ENCODE measurements around the gene IZUMO1. TPM values are rescaled to one million over a fixed set of nuclear protein-coding genes. Genes with fewer than 3 reads are reported as not detected.
"Not testable (repeated sequence)": the region's sequence is repeated elsewhere in the genome, so short reads cannot be mapped to it uniquely, and the experiment has no call there.

Gene IZUMO1
- total and polyA plus RNA-seq, 2 of the 13 experiments (the other 11 are each of a cell fraction or from before 2014, with no cell fraction given): 0.07 to 0.22 TPM

DNA sequence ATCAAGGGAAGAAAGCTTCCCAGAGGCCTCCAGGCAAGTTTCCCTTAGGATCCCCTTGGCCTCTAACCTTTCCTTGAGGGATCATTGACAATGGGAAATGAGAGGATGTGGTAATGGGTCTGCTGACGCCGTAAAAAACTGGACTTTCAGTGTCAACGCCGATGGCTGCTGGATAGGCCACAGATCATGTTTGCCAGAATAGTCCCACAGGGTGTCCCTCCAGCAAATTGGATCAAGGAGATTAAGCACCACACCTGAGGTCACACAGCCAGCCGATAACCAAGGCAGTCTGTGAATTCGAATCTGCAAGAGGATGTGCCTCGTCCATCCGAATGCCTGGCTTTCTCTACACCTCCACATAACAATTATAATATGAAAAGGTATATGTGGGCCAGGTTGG lies 46.6 kb upstream of the IZUMO1 start (continued):
- TF ChIP-seq, protein P1, sequence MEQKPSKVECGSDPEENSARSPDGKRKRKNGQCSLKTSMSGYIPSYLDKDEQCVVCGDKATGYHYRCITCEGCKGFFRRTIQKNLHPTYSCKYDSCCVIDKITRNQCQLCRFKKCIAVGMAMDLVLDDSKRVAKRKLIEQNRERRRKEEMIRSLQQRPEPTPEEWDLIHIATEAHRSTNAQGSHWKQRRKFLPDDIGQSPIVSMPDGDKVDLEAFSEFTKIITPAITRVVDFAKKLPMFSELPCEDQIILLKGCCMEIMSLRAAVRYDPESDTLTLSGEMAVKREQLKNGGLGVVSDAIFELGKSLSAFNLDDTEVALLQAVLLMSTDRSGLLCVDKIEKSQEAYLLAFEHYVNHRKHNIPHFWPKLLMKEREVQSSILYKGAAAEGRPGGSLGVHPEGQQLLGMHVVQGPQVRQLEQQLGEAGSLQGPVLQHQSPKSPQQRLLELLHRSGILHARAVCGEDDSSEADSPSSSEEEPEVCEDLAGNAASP (CRISPR knock-in tag; IDR thresholded peaks at IDR 0.05; ENCODE audit: borderline replicate concordance): peak; percentile 23; the same call in 1 of the 2 replicates
- TF ChIP-seq ZNF788 (CRISPR knock-in tag; IDR thresholded peaks at IDR 0.05; ENCODE audit: borderline replicate concordance) (peak; percentile 42; the same call in 1 of the 2 replicates), SOX6 (IDR thresholded peaks at IDR 0.05) (no peak), SOX6 (CRISPR knock-in tag; IDR thresholded peaks at IDR 0.05) (0 out of 2 replicates have a peak, but pooled peaks have one; percentile 25), PITX1 (CRISPR knock-in tag; IDR thresholded peaks at IDR 0.05) (peak; percentile 81), HOXA3 (CRISPR knock-in tag; IDR thresholded peaks at IDR 0.05) (0 out of 2 replicates have a peak, but pooled peaks have one; percentile 15), EED (CRISPR knock-in tag; IDR thresholded peaks at IDR 0.05) (no peak), DPF2 (CRISPR knock-in tag; IDR thresholded peaks at IDR 0.05; ENCODE audit: borderline replicate concordance, low read depth) (no peak), ZFX (CRISPR knock-in tag; IDR thresholded peaks at IDR 0.05; ENCODE audit: low read depth) (peak; percentile 44; the same call in 1 of the 2 replicates), KMT2A (CRISPR knock-in tag; IDR thresholded peaks at IDR 0.05) (no peak), TBX2 (CRISPR knock-in tag; IDR thresholded peaks at IDR 0.05; ENCODE audit: borderline replicate concordance) (peak; percentile 42; the same call in 1 of the 2 replicates), HNF4A (CRISPR knock-in tag; IDR thresholded peaks at IDR 0.05) (peak; percentile 39)
- TF ChIP-seq, protein P2, sequence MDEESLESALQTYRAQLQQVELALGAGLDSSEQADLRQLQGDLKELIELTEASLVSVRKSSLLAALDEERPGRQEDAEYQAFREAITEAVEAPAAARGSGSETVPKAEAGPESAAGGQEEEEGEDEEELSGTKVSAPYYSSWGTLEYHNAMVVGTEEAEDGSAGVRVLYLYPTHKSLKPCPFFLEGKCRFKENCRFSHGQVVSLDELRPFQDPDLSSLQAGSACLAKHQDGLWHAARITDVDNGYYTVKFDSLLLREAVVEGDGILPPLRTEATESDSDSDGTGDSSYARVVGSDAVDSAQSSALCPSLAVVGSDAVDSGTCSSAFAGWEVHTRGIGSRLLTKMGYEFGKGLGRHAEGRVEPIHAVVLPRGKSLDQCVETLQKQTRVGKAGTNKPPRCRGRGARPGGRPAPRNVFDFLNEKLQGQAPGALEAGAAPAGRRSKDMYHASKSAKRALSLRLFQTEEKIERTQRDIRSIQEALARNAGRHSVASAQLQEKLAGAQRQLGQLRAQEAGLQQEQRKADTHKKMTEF (CRISPR knock-in tag; IDR thresholded peaks at IDR 0.05): peak; percentile 26; the same call in 1 of the 2 replicates
- TF ChIP-seq, protein P3, sequence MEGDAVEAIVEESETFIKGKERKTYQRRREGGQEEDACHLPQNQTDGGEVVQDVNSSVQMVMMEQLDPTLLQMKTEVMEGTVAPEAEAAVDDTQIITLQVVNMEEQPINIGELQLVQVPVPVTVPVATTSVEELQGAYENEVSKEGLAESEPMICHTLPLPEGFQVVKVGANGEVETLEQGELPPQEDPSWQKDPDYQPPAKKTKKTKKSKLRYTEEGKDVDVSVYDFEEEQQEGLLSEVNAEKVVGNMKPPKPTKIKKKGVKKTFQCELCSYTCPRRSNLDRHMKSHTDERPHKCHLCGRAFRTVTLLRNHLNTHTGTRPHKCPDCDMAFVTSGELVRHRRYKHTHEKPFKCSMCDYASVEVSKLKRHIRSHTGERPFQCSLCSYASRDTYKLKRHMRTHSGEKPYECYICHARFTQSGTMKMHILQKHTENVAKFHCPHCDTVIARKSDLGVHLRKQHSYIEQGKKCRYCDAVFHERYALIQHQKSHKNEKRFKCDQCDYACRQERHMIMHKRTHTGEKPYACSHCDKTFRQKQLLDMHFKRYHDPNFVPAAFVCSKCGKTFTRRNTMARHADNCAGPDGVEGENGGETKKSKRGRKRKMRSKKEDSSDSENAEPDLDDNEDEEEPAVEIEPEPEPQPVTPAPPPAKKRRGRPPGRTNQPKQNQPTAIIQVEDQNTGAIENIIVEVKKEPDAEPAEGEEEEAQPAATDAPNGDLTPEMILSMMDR (CRISPR knock-in tag; IDR thresholded peaks at IDR 0.05): peak; percentile 15; the same call in 1 of the 2 replicates
- TF ChIP-seq, protein P4, sequence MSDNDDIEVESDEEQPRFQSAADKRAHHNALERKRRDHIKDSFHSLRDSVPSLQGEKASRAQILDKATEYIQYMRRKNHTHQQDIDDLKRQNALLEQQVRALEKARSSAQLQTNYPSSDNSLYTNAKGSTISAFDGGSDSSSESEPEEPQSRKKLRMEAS (IDR thresholded peaks at IDR 0.05): peak; percentile 31; the same call in 1 of the 2 replicates

DNA sequence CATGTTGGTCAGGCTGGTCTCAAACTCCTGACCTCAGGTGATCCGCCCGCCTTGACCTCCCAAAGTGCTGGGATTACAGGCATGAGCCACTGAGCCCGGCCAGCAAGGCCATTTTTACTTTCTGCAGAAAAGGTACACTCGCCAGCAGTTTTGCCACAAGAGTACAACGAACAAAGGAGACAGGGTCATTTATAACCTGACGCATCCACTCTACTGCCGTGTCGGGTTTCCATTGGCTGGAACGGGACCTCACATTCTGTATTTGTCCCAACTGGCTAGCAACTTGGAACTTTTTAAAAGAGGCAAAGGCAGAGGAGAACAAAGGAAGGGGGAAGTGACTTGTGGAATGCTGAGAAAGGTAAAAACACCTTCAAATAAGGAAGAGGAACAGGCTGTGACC lies 40.6 kb upstream of the IZUMO1 start:
- CTCF ChIA-PET (ENCODE audit: low intra/inter-chr PET ratio, low total read pairs): interaction anchor here (1.7 to 1.9 kb wide), 3 partner anchors 48 to 55 kb away, joined by 6 to 31 read pairs (median 27); partner anchors contain the start of gene HSD17B14
- H3K4me3 ChIP-seq (replicated peaks in 1 of 3; ENCODE audit: insufficient read depth in 1 of 3, low read depth in 2 of 3, low read length in 3 of 3); H3K36me3 ChIP-seq (replicated peaks in 1 of 2; ENCODE audit: control insufficient read depth in 1 of 2, insufficient read depth in 2 of 2, low read length in 2 of 2); H3K79me2 ChIP-seq (ENCODE audit: insufficient read depth, low read length); DNase-seq (ENCODE audit: low spot score); H3K27me3 ChIP-seq (ENCODE audit: control insufficient read depth in 1 of 2, insufficient read depth in 2 of 2, low read length in 2 of 2); H2AFZ ChIP-seq (ENCODE audit: low read length); BruUV-seq (replicated peaks); H3K4me2 ChIP-seq (ENCODE audit: low read depth, low read length); H3K27ac ChIP-seq (ENCODE audit: extremely low read length, insufficient read depth, low read length); ATAC-seq; FAIRE-seq; H3K9ac ChIP-seq (ENCODE audit: insufficient read depth, low read depth, low read length); POLR2A ChIA-PET; H3K9me3 ChIP-seq (ENCODE audit: low read length); H4K20me1 ChIP-seq (ENCODE audit: insufficient read depth, low read length): not testable (repeated sequence)
- peaks cover 11% of the 10 kb centered on the region for H3K4me1 ChIP-seq (ENCODE audit: insufficient read depth, low read length)
- intact Hi-C loops (cut with micrococcal nuclease; ENCODE audit: unreplicated experiment): loop anchor here (10.0 kb wide), 1 partner anchor 177 kb away; the partner anchor contains the start of gene FTL
- in situ Hi-C loops (cut with HindIII; ENCODE audit: extremely low pct_ligation_motif_present, low pct_unique_long_range_greater_than_20kb): loop anchor here (5.0 to 10.0 kb wide), 2 partner anchors 113 to 140 kb away; partner anchors contain the start of genes CA11 and NTN5
- 51% methylated on average over 6 of the region's 9 CpGs for WGBS (ENCODE audit: low lambda C conversion rate)

All from HepG2 (cell line).